HuH-7.5 (cell line): ENCODE results near the gene PSMB11.
"Not testable (repeated sequence)": the region's sequence is repeated elsewhere in the genome, so short reads cannot be mapped to it uniquely, and the experiment has no call there.

Source experiments
- DNase-seq: peaks from one replicate; pipeline ENCODE4 v3.0.0; 2011; ENCODE audit warnings: low spot score

Gene PSMB11, protein sequence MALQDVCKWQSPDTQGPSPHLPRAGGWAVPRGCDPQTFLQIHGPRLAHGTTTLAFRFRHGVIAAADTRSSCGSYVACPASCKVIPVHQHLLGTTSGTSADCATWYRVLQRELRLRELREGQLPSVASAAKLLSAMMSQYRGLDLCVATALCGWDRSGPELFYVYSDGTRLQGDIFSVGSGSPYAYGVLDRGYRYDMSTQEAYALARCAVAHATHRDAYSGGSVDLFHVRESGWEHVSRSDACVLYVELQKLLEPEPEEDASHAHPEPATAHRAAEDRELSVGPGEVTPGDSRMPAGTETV

DNA sequence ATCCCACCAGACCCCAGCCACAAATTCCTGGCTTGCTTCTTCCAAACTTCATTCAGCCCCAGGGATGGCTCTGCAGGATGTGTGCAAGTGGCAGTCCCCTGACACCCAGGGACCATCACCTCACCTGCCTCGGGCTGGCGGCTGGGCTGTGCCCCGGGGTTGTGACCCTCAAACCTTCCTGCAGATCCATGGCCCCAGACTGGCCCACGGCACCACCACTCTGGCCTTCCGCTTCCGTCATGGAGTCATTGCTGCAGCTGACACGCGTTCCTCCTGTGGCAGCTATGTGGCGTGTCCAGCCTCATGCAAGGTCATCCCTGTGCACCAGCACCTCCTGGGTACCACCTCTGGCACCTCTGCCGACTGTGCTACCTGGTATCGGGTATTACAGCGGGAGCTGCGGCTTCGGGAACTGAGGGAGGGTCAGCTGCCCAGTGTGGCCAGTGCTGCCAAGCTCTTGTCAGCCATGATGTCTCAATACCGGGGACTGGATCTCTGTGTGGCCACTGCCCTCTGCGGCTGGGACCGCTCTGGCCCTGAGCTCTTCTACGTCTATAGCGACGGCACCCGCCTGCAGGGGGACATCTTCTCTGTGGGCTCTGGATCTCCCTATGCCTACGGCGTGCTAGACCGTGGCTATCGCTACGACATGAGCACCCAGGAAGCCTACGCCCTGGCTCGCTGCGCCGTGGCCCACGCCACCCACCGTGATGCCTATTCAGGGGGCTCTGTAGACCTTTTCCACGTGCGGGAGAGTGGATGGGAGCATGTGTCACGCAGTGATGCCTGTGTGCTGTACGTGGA, at the start of gene PSMB11:
PSMB11 (plus strand) TSS at position 51 of the 804 bp plus-strand sequence; CDS start at position 65, 14 bp downstream.
- DNase-seq = no peak

DNA sequence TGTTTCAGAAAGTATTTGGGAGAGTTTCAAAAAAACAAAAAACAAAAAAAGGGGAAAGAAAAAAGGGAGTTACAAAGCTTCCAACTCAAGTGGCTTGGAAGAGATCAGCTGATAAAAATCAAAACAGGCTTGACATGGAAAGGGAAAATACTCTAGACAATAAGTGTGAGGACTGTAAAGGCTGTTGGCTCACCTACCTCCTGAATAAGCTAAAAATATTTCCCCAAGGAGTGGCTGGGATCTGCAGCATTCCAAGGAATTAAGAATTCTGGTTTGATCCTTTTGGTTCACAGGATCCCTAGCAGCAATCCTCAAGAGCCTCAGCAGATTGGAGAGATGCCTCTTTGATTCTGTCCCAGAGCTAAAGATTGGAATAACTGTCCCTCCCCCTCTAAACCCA, 48.5 kb upstream of the PSMB11 start:
- no peak for DNase-seq

DNA sequence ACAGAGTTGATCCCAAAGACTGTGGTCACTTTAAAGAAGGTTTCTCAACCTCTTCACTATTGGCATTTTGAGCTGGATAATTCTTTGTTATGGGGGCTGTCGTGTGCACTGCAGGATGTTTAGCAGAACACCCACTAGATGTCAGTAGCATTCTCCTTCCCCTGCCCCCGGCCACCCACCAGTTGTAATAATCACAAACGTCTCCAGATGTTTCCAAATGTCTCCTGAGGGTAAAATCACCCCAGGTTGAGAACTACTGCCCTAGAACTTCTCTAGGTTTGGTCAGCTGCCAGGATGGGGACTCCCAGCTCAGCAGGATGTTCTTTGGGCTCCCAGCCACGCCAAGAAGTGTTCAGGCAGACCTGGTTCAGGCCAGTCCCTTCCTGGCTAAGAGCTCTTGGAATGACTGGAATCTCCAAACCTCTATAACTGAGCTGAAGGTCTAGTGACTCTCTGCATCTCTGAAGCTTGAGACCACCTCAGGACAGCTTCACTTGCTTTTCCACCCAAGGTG, 47.2 kb upstream of the PSMB11 start:
- DNase-seq = no peak

DNA sequence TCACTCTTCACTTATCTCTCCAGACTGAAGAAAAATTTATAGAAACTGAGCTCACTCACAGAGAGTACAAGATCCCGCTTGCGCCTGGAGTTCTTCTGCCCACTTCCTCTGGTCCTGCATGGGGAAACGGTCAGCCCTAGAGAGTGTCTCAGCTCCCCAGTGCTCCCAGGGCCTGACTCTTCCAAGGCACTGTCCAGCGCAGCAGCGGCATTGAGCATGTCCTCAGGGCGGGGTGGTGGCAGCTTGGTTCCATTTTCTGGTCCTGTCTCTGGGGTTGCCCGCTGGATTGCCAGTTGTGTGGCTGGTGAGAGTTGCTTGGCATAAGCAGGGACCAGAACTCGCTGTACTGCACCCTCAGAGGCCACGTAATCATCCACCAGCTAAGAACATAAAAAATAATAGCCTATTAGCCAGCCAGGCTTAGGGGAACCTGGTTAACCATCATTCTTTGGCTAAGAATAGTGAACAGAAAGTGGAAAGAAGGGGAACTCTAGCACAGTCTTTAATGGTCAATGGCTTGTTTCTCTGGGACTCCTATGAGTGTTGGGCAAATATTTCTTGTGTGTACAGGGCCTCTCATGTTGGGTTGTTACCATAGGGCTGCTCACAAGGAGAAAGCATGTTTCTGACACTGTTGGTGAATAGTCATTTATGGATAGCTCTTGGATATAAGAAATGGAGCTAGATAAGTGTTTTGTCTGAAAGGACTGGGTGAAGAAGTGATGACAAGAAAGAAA, 46.0 kb upstream of the PSMB11 start:
- no peak for DNase-seq

DNA sequence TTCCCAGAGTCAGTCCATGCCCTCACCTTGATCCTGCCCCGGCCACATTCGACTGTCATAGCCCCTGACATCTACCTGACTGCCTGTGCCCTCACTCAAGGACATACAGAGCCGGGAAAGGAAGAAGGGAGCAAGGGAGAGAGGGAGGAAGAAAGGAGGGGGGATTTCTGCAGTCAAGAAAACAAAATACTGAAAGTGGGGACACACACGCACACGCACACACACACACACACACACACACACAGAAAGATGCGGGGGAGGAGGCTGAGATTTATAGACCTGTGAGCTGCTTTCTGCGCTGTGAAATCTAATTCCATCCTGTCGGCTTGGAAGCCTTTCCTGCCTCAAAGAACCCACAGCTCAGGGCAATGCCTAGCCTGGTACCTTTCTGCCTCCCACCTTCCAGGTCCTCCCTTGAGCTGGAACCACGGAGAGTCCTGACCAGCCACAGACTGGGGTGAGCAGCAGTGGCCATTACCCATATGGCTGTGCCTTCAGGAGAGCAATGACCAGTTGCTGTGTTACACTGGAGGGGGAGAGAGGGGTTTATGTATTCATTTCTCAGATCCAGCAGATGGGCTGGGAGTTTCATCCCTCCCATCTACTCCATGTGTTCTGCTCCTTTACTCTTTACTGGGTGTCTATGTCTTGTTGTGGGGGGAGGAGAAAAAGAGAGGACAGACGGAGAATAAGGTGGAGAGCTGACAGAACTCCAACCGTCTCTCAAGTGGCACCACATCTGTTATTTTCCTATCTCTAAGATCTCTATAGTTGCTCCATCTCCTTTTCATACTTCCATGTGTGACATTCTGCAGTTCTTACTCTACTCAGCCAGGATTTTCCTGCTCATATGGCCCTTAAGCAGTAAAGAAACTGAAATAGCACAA, 45.0 kb upstream of the PSMB11 start:
- no peak for DNase-seq

DNA sequence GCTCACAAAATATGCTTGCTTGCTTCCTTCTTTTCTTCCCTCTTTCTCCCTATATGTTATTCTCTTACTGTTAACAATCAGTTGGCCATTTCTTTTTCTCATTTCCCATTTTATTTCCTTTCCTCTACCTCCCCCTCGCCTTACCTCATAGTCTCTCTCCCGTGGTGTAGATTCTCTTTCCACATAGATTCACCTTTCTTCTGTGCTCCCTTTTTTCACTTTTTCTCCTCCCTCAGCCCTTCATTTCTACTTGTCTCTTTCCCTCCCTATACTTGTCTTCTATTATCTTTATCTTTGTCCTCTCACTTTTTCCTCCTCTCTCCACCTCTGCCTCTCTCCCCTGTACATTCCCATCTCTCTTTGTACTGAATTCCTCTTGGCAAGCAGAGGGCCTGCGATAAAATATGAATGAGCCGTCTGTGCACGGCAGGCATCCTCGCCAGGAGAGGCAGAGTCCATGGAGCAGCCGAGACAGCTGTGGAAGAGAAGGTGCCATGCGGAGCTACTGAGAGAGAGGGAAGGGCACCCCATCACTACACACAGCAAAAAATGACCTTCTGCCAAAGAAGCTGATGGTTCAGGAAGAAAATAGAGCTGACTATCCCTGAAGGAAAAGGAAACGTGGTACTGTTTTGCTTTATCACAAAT, 44.2 kb upstream of the PSMB11 start:
- no peak for DNase-seq

DNA sequence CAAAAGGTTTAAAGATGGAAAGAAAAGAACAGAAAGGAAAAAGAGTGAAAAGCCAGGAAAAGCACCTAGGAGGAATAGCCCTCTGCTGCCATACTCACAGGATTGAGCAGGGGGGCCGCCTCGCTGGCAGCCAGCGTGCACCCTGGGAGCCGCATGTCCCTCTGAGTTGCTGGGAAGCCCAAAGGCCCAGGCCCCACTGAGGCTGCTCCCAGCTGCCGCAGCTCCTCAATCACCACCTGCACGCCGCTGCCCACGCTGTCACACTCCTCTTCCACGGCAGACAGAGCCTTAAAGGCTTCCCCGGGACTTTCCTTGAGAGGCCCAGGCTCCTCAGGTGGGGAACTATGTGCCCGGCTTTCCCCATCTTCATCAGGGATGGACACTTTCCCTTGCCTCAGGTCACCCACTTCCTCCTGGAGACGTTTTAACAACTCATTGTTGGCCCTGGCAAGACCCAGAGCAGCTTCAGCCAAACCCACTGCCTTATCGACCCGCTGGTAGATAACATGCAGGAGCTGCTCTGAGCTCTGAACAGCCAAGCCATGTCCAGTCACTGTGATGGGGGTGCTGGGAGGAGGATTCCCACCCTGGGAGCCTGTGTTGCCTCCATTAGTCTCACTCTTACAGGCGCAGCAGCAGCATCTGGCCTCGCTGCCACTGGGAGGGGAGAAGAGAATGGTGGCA, 43.5 kb upstream of the PSMB11 start:
- no peak for DNase-seq

DNA sequence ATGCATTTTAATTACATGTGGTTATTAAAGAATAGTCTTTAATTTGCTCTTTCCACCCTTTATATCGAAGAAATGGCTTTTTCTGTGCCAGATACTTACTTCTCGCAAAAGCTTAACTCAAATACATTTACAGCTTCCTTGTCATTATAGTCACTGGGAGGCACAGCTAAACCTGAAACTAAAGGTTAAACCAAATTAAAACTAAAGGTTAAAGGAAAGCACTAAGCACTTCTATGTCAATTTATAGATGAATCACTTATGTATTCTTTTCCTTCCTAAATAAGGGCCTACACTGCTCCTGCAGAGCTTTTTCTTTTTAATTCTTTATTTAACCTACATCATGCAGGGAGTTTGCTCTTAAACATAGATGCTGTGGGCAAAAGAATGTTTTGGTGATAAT, 41.2 kb upstream of the PSMB11 start:
- no peak for DNase-seq

DNA sequence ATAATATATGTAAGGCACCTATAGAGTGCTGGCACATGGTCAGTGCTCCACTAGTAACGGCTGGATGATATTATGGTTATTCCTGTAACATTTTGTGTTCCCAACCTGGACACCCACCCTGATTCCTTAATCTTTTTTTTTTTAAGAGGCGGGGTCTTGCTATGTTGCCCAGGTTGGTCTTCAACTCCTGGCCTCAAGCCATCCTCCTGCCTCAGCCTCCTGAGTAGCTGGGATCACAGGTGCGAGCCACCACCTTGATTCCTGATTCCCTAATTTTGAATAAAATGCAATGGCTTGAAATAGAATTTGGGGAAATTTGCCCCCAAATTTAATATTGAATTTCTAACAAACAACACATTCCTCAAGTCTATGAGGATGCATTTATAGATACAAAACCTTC, 39.4 kb upstream of the PSMB11 start:
- DNase-seq = no peak

DNA sequence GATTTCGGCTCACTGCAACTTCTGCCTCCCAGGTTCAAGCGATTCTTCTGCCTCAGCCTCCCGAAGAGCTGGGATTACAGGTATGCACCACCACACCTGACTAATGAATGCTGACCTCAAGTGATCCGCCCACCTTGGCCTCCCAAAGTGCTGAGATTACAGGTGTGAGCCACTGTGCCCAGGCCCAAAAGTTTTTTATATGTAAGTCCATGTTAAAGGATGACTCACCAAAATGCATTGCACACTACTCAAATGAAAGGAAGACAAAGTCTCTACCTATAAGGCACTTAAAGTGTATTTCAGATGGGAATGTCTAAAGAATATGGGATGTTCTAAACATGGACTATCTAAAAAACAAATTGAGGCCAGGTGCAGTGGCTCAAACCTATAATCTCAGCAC, 37.7 kb upstream of the PSMB11 start:
- DNase-seq = not testable (repeated sequence)

DNA sequence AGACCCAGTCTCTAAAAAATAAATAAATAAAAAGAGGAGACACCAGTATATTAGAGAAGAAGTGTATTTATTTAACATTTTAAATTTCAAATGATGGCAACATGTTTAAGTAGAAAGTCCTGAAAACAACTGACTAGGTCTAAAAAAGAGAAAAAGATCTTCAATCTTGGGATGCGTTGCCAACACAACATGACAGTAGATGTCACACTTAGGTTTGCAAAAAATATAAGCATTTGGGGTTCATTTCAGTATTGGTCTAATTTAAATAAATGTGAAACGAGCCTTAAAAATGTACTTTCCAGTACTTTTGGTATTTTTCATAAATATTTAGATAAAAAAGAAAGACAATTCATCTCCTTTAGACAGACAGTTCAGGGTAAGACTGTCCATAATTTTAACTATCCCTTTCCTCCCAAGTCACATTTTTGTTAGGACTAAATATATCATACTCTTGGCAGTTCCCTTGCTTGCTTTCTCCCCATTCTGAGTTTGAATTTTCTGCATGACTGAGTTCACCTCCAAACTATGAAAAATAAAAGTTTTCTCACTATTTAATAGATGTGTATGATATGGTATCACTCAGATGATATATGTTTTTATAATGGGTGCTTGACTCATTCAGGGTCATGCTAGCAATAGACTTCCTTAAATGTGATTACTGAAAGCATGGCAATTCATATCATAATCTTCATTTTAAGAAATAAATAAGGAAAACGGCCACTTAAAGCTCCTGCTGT, 36.4 kb upstream of the PSMB11 start:
- no peak for DNase-seq

DNA sequence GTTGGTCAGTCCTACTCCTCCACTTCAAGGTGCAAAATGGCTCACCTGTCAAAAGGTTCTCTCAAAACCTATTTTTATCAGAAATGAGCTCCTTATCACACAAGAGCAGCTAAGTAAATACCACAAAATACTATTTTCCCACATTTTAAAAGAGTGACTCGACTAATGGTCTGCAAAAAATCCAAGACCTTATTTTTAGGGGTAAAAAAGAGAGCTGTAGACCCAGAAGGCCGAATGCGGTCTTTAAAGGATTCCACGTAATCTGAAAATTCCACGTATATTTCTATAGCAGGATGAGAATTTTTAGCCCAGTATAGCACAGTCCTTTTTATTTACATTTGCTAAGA, 35.9 kb upstream of the PSMB11 start:
- DNase-seq = no peak

DNA sequence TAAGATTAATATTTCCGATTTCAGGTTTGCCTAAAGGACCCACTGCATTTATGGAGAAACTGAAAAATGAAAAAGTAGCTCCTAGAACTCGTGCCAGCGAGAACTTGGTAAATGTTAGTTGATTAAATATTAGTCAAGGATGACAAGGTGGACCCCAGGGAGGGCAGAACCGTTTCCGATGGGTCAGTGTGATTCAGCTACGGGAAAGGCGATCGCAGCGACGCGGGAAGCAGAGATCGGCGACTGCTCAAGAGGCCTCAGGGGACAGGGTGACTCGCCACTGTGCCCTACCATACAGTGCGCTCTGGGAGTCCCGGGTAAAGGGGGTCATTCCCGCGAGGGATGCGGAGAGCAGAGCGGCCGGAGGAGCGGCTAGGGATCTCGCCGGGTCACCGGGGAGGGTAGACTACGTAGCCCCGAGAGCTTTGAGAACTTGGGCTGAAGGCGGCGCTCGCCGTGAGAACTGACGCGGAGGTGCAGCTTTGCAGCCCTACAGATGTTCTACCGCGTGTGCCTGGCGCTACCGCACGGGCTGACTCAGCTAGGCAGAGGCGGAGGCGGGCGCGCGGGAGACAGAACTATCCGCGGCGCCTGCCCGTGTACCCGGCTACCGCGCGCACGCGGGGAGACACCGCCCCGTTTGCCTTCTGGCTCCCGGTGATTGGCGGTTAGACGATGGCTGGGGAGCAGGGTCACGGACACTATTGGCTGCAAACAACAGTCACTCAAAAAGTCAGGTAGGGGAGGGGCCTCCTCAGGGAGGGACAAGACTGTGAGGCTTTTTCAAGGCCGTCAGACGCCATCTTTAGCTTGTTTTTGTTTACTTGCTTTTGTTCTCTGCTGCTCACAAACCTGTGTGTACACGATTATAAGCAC, 35.2 kb upstream of the PSMB11 start:
- peak; percentile 98 for DNase-seq

DNA sequence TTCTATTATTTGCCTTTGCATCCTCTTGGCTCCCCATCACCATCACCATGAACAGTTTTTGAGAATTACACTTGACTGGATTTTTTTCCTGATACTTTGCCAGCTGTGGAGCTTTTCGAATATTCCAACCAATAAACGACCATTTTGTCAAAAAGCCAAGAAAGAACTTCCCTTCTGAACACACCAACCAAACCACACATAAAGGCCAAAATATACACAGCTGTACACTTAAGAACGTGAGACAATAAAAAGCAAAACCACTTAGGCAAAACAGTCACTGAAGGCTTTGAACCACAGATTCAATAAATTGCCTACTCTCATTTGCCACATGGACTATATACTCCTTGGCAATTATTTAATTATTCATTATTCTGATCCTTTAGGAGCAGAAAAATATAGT, 33.2 kb upstream of the PSMB11 start:
- no peak for DNase-seq

DNA sequence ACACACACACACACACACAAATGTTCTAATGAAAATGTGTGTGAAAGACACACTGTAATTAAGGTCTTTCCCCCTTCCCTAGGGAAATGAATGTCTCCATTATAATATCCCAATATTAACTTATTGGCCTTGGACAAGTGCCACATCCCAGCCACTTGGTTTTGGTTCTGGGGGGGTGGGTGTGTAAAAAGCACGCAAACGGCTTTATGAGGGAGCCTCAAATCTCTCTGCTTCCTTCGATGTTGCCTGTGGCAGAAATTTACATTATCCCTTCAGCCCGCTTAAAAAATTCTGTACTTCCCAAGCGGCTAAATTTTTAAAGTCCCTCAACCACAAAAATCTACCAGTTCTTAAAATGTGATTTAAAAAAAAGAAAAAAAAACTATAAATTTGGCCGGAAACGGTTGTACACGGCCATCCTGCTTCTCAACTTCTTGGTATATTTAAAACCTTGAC, 32.5 kb upstream of the PSMB11 start:
- DNase-seq = no peak

DNA sequence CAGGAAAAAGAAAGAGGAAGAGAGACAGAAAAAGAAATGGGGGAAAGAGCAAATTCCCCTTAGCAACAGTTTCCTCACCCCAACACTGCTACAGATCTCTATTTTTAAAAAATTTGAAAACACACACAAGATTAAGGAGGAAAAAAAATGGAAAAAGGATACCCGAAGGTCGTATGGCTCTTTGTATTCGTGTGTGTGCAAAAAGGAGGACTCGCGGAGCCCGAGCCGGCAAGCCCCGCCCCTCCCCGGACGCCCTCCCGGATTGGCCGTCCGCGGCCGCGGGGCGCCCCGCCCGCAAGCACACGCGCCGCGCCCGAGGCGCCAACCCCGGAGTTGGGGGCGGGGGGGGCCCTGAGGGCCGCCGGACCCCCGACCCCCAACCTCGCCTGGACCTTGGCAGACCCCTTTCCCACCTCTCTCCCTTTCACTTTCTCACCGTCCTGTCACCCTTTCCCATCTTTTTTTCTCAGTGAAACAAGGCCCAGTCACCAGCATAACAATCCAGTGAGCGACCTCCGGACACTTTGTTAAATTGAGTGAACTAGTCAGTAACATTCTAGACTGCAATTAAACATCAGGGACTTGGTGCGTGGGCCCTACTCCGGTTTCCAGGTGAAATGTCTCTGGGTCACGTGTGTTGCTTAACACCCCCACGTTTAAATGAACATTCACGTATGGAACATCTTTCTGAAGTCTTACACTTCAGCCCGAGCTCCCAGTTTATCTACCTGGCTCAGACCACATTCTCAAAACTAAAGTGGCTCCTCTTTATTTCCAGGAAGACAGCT, 31.9 kb upstream of the PSMB11 start, which contains the start of gene C14orf93:
C14orf93 (minus strand) TSS at position 205 of the 788 bp plus-strand sequence. CDS start 11,120 bp downstream, outside the sequence.
- DNase-seq = peak; percentile 79

DNA sequence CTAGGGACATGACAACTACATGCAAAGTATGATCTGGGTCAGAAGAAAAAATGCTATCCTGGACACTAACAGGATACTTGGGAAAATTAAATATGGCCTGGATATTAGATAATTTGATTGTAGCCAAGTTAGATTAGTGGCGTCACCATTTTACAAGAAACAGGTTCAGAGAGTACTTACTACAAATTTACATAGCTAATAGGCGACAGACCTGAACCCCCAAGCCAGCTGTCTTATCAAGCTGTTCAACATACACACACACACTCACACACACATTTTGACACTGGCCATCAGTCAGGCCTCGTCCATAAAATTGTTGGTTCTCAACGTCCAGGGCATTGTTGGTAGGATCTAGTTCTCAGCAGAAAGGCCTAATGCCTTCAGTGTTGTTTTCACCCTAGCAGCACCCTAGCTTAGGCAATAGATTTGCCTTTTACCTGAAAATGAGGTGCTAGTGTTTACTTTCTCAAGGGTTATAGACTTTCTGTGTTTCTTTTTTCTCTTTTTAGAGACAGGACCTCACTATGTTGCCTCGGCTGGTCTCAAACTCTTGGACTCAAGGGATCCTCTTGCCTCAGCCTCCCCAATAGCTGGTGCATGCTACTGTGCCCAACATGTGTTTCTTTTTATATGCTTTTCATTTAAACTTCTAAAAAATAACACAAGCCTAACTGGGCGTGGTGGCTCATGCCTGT, 28.8 kb upstream of the PSMB11 start:
- no peak for DNase-seq
